Chondrocyte (in vitro differentiated cells): ENCODE results near the gene GTF2H4. TPM values are rescaled to one million over a fixed set of nuclear protein-coding genes. Genes with fewer than 3 reads are reported as not detected.

Experiments used
- DNase-seq: peaks from one replicate; pipeline ENCODE4 v3.0.0; 2021; ENCODE audit warnings: mixed read lengths, low spot score
- H3K27ac Mint-ChIP-seq: one replicate; pipeline ENCODE4 v1.8.0; 2021; ENCODE audit warnings: mild to moderate bottlenecking, moderate library complexity, mixed read lengths; ENCODE audit not compliant: unreplicated experiment
- H3K27me3 Mint-ChIP-seq: 2 replicates; pipeline ENCODE4 v1.8.0; 2021; ENCODE audit warnings: low read depth, mixed read lengths
- H3K36me3 Mint-ChIP-seq: 2 replicates; pipeline ENCODE4 v1.8.0; 2021; ENCODE audit warnings: low read depth, mixed read lengths
- H3K4me1 Mint-ChIP-seq: 2 replicates; pipeline ENCODE4 v1.8.0; 2021; ENCODE audit warnings: low read depth, mild to moderate bottlenecking, mixed read lengths
- H3K4me3 Mint-ChIP-seq: one replicate; pipeline ENCODE4 v1.8.0; 2021; ENCODE audit warnings: mild to moderate bottlenecking, moderate library complexity, mixed read lengths; ENCODE audit not compliant: unreplicated experiment
- H3K9me3 Mint-ChIP-seq: 2 replicates; pipeline ENCODE4 v1.8.0; 2021; ENCODE audit warnings: low read depth, mixed read lengths
- total RNA-seq: library from RNA; stranded (reverse); gene quantifications from 3 replicates; pipeline ENCODE4 v1.2.1, GENCODE V29; 2021
- TF ChIP-seq, protein P1 (sequence below): fragments of 200-600 bp; sonication (generic); IDR thresholded peaks from 2 replicates; pipeline ENCODE4 v1.5.0; 2021; ENCODE audit warnings: antibody characterized with exemption, mild to moderate bottlenecking, moderate library complexity

Gene GTF2H4
- total RNA-seq, 1 donor from 2014 or later: 39.5 TPM

DNA sequence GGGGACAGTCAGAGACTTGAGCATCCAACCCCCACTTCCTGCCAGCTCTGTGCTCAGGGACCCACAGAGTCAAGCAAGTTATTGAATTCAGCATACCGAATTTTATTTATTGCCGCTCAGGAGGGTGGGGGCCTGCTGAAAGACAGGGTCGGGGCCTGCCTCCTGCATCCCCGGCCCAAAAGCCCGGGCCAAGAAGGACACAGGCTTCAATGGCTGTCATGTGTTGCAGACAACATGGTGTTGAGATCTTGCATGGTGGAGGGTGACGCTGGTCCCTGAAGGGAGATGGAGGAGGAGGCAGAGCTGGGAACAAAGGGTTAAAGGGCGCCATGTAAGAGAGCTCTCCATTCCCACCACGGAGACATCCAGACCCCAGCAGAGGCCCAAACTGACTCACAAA is 23.3 kb downstream of the GTF2H4 start:
- Mint-ChIP-seq H3K4me1 (peaks cover 8% of the 10 kb centered on the region), H3K36me3 (peaks cover 21% of the 10 kb centered on the region), H3K4me3 (no peak overlapping the region), H3K27ac (no peak overlapping the region), H3K27me3 (no peaks in the 10 kb centered on the region), H3K9me3 (peaks cover 12% of the 10 kb centered on the region)
- TF ChIP-seq, protein P1, sequence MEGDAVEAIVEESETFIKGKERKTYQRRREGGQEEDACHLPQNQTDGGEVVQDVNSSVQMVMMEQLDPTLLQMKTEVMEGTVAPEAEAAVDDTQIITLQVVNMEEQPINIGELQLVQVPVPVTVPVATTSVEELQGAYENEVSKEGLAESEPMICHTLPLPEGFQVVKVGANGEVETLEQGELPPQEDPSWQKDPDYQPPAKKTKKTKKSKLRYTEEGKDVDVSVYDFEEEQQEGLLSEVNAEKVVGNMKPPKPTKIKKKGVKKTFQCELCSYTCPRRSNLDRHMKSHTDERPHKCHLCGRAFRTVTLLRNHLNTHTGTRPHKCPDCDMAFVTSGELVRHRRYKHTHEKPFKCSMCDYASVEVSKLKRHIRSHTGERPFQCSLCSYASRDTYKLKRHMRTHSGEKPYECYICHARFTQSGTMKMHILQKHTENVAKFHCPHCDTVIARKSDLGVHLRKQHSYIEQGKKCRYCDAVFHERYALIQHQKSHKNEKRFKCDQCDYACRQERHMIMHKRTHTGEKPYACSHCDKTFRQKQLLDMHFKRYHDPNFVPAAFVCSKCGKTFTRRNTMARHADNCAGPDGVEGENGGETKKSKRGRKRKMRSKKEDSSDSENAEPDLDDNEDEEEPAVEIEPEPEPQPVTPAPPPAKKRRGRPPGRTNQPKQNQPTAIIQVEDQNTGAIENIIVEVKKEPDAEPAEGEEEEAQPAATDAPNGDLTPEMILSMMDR: no peak
- no peak for DNase-seq

DNA sequence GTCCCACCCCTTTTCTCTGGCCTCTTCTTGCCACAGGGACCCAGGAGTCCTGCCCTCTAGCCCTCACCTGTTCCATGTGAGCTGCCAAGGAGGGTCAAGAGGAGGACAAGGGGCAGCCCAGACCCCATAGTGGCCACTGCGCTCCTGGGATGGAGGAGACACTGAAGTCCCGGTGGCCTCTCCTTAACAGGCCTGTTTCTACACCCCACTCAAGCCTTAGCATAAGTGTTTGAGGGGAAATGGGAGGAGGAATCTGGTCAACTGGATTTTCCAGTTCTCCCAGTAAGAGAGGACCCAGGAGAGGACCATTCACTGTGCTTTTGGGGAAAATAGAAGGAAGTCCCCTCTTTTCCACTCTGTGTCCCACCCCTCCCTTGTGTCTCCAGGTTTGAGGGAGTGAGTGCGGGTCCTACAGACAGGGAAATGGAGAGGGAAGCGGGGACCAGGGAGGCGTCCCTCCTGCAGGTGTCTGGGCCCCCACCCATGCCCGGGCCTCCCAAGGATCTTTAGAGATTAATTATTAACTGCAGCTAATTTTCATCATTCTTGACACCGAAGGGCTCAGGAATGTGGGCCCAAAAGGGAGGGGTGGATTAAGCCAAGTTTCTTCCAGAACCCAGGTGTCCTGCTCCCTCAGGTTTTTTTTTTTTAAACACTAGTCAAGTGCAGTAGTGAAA is 24.1 kb downstream of the GTF2H4 start, which contains the start of gene SFTA2:
SFTA2 (minus strand) TSS at position 202 of the 677 bp plus-strand sequence; CDS start at position 128, 74 bp downstream.
- H3K27ac Mint-ChIP-seq: no peak within 1 kb of the TSS
- no peak for DNase-seq
- H3K4me3 Mint-ChIP-seq: no peak within 1 kb of the TSS

DNA sequence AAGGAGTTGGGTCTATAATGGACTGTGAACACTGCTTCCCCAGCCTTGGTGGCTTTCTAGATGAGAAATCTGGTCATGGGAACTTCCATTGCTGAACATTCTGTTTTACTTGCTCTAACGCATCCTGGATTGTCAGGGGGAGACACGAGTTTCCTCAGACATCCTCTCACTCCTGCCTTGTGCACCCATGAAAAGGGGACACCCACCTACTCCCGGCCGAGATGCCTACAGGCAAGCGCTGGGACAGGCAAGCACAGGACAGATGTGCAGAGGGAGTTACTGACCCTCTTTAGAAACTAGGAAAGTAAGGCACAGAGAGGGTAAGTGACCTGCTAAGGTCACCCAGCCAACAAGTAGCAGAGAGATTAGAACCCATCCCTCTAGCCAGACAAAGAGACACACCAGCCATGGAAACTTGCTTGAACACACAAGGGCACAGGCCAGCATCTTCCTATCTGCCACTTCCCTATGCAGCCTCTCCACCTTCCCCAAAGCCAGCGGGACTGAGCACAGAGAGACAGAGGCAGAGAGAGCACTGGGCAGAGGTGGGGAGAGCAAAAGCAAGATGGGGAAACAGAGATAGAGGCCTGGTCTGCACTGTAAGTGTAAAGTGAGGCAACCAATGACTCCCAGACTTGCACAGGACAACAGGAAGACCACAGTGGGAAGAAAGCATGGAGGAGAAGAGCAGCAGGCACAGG is 24.8 kb downstream of the GTF2H4 start:
- no peak overlapping the region for H3K27ac Mint-ChIP-seq
- TF ChIP-seq, protein P1: no peak
- no peak overlapping the region for H3K4me3 Mint-ChIP-seq
- peaks cover 4% of the 10 kb centered on the region for H3K27me3 Mint-ChIP-seq
- H3K36me3 Mint-ChIP-seq: peaks cover 11% of the 10 kb centered on the region
- DNase-seq: no peak
- H3K4me1 Mint-ChIP-seq: no peaks in the 10 kb centered on the region
- H3K9me3 Mint-ChIP-seq: peaks cover 12% of the 10 kb centered on the region

More for the DNA sequence above, 24.1 kb downstream of the GTF2H4 start, which contains the start of gene SFTA2:
- TF ChIP-seq, protein P1: no peak
- Mint-ChIP-seq H3K27me3 (peaks cover 3% of the 10 kb centered on the region), H3K9me3 (peaks cover 12% of the 10 kb centered on the region), H3K4me1 (no peaks in the 10 kb centered on the region), H3K36me3 (peaks cover 16% of the 10 kb centered on the region)

DNA sequence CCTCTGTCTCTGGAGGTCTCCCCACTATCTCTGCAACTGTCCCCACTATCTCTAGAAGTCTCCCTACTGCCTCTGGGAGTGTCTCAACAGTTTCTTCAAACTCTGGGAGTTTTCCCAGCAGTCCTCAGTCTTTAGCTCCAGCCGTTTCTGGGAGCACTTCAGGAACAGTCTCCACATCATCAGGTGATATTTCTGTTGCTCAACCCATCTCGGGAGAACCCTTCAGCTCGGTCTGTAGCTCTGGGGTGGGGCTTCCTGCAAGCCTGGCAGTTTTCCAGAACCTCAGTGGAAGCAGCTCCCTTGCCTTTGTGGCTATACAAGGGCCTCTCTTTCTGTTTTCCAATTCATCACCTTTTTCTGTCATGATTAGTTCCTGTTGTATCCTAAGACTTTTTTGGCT is 27.0 kb downstream of the GTF2H4 start:
- no peak overlapping the region for H3K27ac Mint-ChIP-seq
- H3K27me3 Mint-ChIP-seq: peaks cover 5% of the 10 kb centered on the region
- H3K4me1 Mint-ChIP-seq: no peaks in the 10 kb centered on the region
- TF ChIP-seq, protein P1: no peak
- no peaks in the 10 kb centered on the region for H3K9me3 Mint-ChIP-seq
- H3K4me3 Mint-ChIP-seq: no peak overlapping the region
- DNase-seq: no peak
- H3K36me3 Mint-ChIP-seq: no peaks in the 10 kb centered on the region

DNA sequence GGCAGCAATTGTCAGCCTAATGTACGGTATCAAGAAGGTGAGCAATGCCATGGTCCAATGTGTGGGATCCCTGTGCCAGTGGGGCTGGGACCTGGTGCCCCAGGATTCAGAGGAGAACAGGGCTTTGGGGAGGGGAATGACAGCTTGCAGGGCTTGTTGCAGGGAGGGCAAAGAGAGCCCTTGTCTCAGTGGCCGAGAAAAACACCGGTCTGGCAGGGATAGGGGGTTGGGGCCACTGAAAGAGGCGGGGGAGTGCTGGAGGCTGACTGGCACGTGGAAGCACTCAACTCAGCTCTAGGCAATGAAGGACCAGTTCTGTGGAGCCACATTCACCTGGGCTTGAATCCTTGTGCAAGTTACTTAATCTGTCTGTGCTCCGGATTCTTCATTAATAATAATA is 29.3 kb downstream of the GTF2H4 start:
- TF ChIP-seq, protein P1: no peak
- no peak for DNase-seq
- no peaks in the 10 kb centered on the region for H3K9me3 Mint-ChIP-seq
- H3K27ac Mint-ChIP-seq: no peak overlapping the region
- H3K27me3 Mint-ChIP-seq: peaks cover 5% of the 10 kb centered on the region
- H3K4me1 Mint-ChIP-seq: peaks cover 5% of the 10 kb centered on the region
- H3K4me3 Mint-ChIP-seq: no peak overlapping the region
- H3K36me3 Mint-ChIP-seq: no peaks in the 10 kb centered on the region
